Hepatocyte (in vitro differentiated cells): ENCODE measurements around the gene BABAM1. TPM values are rescaled to one million over a fixed set of nuclear protein-coding genes. Genes with fewer than 3 reads are reported as not detected.

Experiments used
- DNase-seq: peaks from one replicate; pipeline ENCODE4 v3.0.0-alpha.2; 2016; ENCODE audit warnings: low spot score
- H2AFZ ChIP-seq: fragments of 200-600 bp; sonication (generic); 2 replicates; pipeline ENCODE4 v1.6.0; 2016; ENCODE audit warnings: antibody characterized with exemption, mild to moderate bottlenecking
- H3K27ac ChIP-seq: fragments of 200-600 bp; sonication (generic); 2 replicates; pipeline ENCODE4 v1.5.1; 2016; ENCODE audit warnings: mild to moderate bottlenecking
- H3K27me3 ChIP-seq: fragments of 200-600 bp; sonication (generic); 2 replicates; pipeline ENCODE4 v1.6.1; 2016
- H3K36me3 ChIP-seq: fragments of 200-600 bp; sonication (generic); replicated peaks from 2 replicates; pipeline ENCODE4 v1.5.1; 2016; ENCODE audit warnings: low read depth; ENCODE audit not compliant: insufficient read depth
- H3K4me1 ChIP-seq: fragments of 200-600 bp; sonication (generic); 2 replicates; pipeline ENCODE4 v1.5.1; 2016; ENCODE audit warnings: mild to moderate bottlenecking, moderate library complexity; ENCODE audit not compliant: insufficient read depth
- H3K4me2 ChIP-seq: fragments of 200-600 bp; sonication (generic); 2 replicates; pipeline ENCODE4 v1.6.0; 2016
- H3K4me3 ChIP-seq: fragments of 200-600 bp; sonication (generic); 2 replicates; pipeline ENCODE4 v1.5.1; 2016; ENCODE audit warnings: mild to moderate bottlenecking
- H3K79me2 ChIP-seq: fragments of 200-600 bp; sonication (generic); 2 replicates; pipeline ENCODE4 v1.6.0; 2017; ENCODE audit warnings: mild to moderate bottlenecking
- H3K9me2 ChIP-seq: fragments of 200-600 bp; sonication (generic); replicated peaks from 2 replicates; pipeline ENCODE4 v1.6.0; 2017; ENCODE audit warnings: mild to moderate bottlenecking; ENCODE audit not compliant: insufficient read depth
- H3K9me3 ChIP-seq: fragments of 200-600 bp; sonication (generic); 2 replicates; pipeline ENCODE4 v1.5.1; 2016; ENCODE audit warnings: low read depth, mild to moderate bottlenecking
- H4K20me1 ChIP-seq: fragments of 200-600 bp; sonication (generic); 2 replicates; pipeline ENCODE4 v1.6.0; 2016; ENCODE audit warnings: mild to moderate bottlenecking; ENCODE audit not compliant: insufficient read depth, poor library complexity, severe bottlenecking
- CTCF ChIP-seq: fragments of 200-600 bp; sonication (generic); IDR thresholded peaks from 2 replicates; pipeline ENCODE4 v1.5.1; 2016; ENCODE audit warnings: antibody characterized with exemption, mild to moderate bottlenecking; ENCODE audit not compliant: poor library complexity
- EZH2 ChIP-seq: fragments of 200-600 bp; sonication (generic); IDR thresholded peaks from 2 replicates; pipeline ENCODE4 v1.6.1; 2016; ENCODE audit warnings: antibody characterized with exemption, mild to moderate bottlenecking, borderline replicate concordance
- EZH2phosphoT487 ChIP-seq: fragments of 200-600 bp; sonication (generic); IDR thresholded peaks from one replicate; pipeline ENCODE4 v1.6.1; 2018; ENCODE audit warnings: antibody characterized with exemption, mild to moderate bottlenecking, low read depth, moderate library complexity; ENCODE audit not compliant: unreplicated experiment, severe bottlenecking
- WGBS: methylation state at CpG from one replicate; pipeline ENCODE4 v1.1.6; 2016; ENCODE audit warnings: low lambda C conversion rate; ENCODE audit errors: missing lambda C conversion rate; 5-methylcytosine and 5-hydroxymethylcytosine counted together
- polyA plus RNA-seq: library from polyadenylated mRNA; unstranded; fragments of >200 nt; fragmentation: Nextera tagmentation; extraction: Ambion mirVana; gene quantifications from 2 replicates; pipeline ENCODE4 v1.2.1, GENCODE V29; 2016
- total RNA-seq: library from RNA; depleted of rRNA; stranded (reverse); fragments of >200 nt; gene quantifications from 2 replicates; pipeline ENCODE4 v1.2.3, GENCODE V29; 2014

Gene BABAM1
- total and polyA plus RNA-seq, 2 experiments from 2014 or later = 63.8 to 94.1 TPM

GRCh38 chr19:17302391-17303166, 35.3 kb downstream of the BABAM1 start:
- Histone ChIP-seq H2AFZ (peak overlapping the region; percentile 79), H3K4me1 (peaks cover 18% of the 10 kb centered on the region), H3K4me3 (peak overlapping the region; percentile 94), H3K9me3 (no peaks in the 10 kb centered on the region), H3K79me2 (peaks cover 24% of the 10 kb centered on the region), H3K4me2 (peak overlapping the region; percentile 98), H3K9me2 (no peaks in the 10 kb centered on the region), H3K27me3 (no peaks in the 10 kb centered on the region), H3K27ac (peak overlapping the region; percentile 70), H4K20me1 (no peaks in the 10 kb centered on the region), H3K36me3 (no peaks in the 10 kb centered on the region)
- WGBS = 27% methylated on average over 17 of the region's 29 CpGs
- no peak for TF ChIP-seq EZH2
- TF ChIP-seq EZH2phosphoT487 = no peak
- TF ChIP-seq CTCF = no peak
- no peak for DNase-seq

GRCh38 chr19:17303167-17303939, 36.1 kb downstream of the BABAM1 start, which contains the start of gene ABHD8:
TSS of gene ABHD8 (minus strand) at chr19:17303425. CDS start at chr19:17301616, 1,809 bp downstream.
- peaks cover 18% of the 10 kb centered on the region for H3K4me1 ChIP-seq
- peak; percentile 52 for TF ChIP-seq CTCF
- no peak for TF ChIP-seq EZH2phosphoT487

DNA sequence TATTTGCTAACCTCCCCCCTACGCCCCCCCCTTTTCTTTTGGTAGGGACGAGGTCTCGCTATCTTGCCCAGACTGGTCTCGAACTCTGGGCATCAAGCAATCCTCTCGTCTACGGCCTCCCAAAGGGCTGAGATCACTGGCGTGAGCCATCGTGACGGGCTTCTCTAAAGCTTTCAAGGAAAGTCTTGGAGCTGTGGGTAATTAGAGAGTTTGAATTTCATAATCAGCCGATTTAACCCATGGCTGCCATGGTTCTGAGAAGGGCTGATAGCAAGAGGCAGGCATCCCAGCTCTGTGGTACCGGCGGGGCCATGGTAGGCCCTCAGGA, 36.7 kb downstream of the BABAM1 start:
- Histone ChIP-seq H3K79me2 (peaks cover 26% of the 10 kb centered on the region), H3K9me3 (no peaks in the 10 kb centered on the region), H4K20me1 (no peaks in the 10 kb centered on the region), H3K4me1 (peaks cover 18% of the 10 kb centered on the region), H3K27ac (peak overlapping the region; percentile 24), H3K4me2 (peak overlapping the region; percentile 98), H3K27me3 (no peaks in the 10 kb centered on the region), H3K9me2 (no peaks in the 10 kb centered on the region), H2AFZ (peak overlapping the region; percentile 65), H3K4me3 (no peak overlapping the region), H3K36me3 (no peaks in the 10 kb centered on the region)
- TF ChIP-seq CTCF = no peak
- TF ChIP-seq EZH2 = no peak
- TF ChIP-seq EZH2phosphoT487 = no peak
- no peak for DNase-seq
- 82% methylated on average over 12 of the region's 12 CpGs for WGBS

More at GRCh38 chr19:17303167-17303939, 36.1 kb downstream of the BABAM1 start, which contains the start of gene ABHD8:
- DNase-seq = peak; percentile 98
- H3K9me2 ChIP-seq = no peaks in the 10 kb centered on the region
- H3K4me2 ChIP-seq = peak within 1 kb of the TSS; percentile 98
- peaks cover 27% of the 10 kb centered on the region for H3K79me2 ChIP-seq
- H3K4me3 ChIP-seq = peak within 1 kb of the TSS; percentile 94
- H2AFZ ChIP-seq = peak within 1 kb of the TSS; percentile 79
- H4K20me1 ChIP-seq = no peaks in the 10 kb centered on the region
- H3K9me3 ChIP-seq = no peaks in the 10 kb centered on the region
- H3K27me3 ChIP-seq = no peaks in the 10 kb centered on the region
- no peaks in the 10 kb centered on the region for H3K36me3 ChIP-seq
- H3K27ac ChIP-seq = peak within 1 kb of the TSS; percentile 70
- WGBS = 3% methylated on average over 31 of the region's 52 CpGs
